Activated naive CD8-positive, alpha-beta T cell treated with anti-CD3 and anti-CD28 coated beads, Interleukin-2, amount 10 ng/mL, durations not matched to agents 7 days and 5 days (primary cell): ENCODE measurements around the gene HRH3. TPM values are rescaled to one million over a fixed set of nuclear protein-coding genes. Genes with fewer than 3 reads are reported as not detected.
A peak's percentile ranks its signal among the peaks of the same experiment; 100 is the strongest.

Experiments
- ATAC-seq: fragments of 150-1000 bp; cut with Tn5 transposase; one replicate; pipeline ENCODE4 v1.10.0; 2021; ENCODE audit warnings: low read depth, moderate library complexity
- POLR2A ChIA-PET: fragments of 350-600 bp; sonication (Branson Sonifier 250); formaldehyde crosslinking; loops from one replicate; lab custom pipeline; 2021; ENCODE audit warnings: antibody characterized with exemption; lab: Charles Lee
- DNase-seq: peaks from one replicate; pipeline ENCODE4 v3.0.0; 2021
- H3K27ac Mint-ChIP-seq: one replicate; pipeline ENCODE4 v1.8.0; 2022; ENCODE audit warnings: mild to moderate bottlenecking, mixed read lengths
- H3K27me3 Mint-ChIP-seq: one replicate; pipeline ENCODE4 v1.8.0; 2022; ENCODE audit warnings: mild to moderate bottlenecking, moderate library complexity, mixed read lengths
- H3K36me3 Mint-ChIP-seq: one replicate; pipeline ENCODE4 v1.8.0; 2021; ENCODE audit warnings: mild to moderate bottlenecking, mixed read lengths
- H3K4me1 Mint-ChIP-seq: one replicate; pipeline ENCODE4 v1.8.0; 2021; ENCODE audit warnings: mixed read lengths
- H3K4me3 Mint-ChIP-seq: one replicate; pipeline ENCODE4 v1.8.0; 2022; ENCODE audit warnings: mild to moderate bottlenecking, moderate library complexity, mixed read lengths
- H3K9me3 Mint-ChIP-seq: one replicate; pipeline ENCODE4 v1.8.0; 2021; ENCODE audit warnings: mixed read lengths
- total RNA-seq, 2 experiments: library from RNA; stranded (reverse); gene quantifications; one replicate each; pipeline ENCODE4 v1.2.3, GENCODE V29; 2021

HRH3 gene
- total RNA-seq, 2 experiments from 2014 or later = not detected

DNA sequence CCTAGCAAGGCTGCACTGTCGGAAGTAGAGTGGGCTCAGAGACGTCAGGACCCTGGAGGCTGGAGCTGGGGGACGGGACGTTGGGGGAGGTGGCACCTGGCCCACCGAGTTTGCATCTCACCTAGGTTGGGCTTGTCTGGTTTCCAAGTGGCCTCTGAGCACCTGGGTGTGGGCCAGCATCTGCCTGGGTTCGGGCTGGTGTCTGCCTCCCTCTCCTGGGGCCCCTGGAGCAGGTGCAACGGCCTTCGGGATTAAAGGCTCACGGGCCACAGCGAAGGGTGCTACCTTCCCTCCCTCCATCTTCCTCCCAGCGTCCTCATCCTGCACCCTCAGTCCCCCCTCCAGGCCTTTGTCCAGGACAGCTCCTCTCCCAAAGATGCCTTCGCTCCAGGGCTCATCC, 6.0 kb downstream of the HRH3 start:
- peaks cover 17% of the 10 kb centered on the region for H3K27me3 Mint-ChIP-seq

DNA sequence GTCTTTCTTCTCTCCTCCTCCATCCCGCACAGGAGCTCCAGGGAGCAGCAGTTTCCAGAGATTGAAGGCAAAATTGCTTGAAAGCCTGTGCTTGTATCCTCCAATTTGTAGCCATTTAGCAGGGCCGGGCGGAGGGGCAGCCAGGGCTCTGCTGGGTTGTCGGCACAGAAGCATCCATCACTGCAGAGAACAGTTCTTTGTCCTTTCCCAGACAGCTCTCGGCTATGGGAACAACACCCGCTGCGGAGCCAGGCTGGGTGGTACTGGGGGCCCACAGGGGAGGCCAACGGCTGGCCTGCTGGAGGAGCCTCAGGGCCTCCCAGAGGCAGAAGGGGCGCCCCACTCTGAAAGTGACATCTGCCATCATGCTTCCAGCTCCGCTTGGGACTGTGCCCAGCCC, 7.8 kb downstream of the HRH3 start:
- POLR2A ChIA-PET = no interaction called here
- ATAC-seq = no peak
- H3K27me3 Mint-ChIP-seq = peaks cover 8% of the 10 kb centered on the region
- H3K27ac Mint-ChIP-seq = no peak overlapping the region
- no peaks in the 10 kb centered on the region for H3K9me3 Mint-ChIP-seq
- DNase-seq = no peak
- no peaks in the 10 kb centered on the region for H3K4me1 Mint-ChIP-seq
- no peak overlapping the region for H3K4me3 Mint-ChIP-seq
- H3K36me3 Mint-ChIP-seq = no peaks in the 10 kb centered on the region

More for the DNA sequence above, 6.0 kb downstream of the HRH3 start:
- no peaks in the 10 kb centered on the region for H3K4me1 Mint-ChIP-seq
- no peak overlapping the region for H3K4me3 Mint-ChIP-seq
- DNase-seq (no peak), ATAC-seq (no peak)
- POLR2A ChIA-PET = no interaction called here
- H3K9me3 Mint-ChIP-seq = no peaks in the 10 kb centered on the region
- no peak overlapping the region for H3K27ac Mint-ChIP-seq
- H3K36me3 Mint-ChIP-seq = no peaks in the 10 kb centered on the region

DNA sequence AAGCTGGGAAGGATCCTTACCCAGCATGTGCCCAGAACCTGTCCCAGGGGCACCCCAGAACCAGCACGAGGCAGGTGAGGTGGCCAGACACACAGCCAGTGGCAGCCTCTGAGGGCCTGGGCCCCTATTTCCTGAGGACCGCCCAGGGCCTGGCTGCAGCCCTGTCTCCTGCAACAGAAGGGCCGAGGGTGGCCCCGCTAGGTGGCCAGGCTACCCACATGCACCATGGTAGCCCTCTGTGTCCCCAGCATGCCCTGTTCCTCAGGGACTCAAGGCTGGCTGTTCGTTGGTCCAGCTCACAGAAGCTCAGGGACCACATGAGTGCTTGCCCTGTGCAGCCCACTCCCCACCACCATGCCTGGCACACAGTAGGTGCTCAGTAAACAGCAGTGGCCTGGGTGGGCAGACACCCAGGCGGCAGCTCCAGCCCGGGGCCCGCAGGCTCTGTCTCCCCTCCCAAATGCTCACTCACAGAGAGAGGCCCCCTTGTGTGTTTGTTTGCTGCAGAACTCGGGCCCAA, 8.2 kb downstream of the HRH3 start:
- no peak for DNase-seq
- Mint-ChIP-seq H3K27me3 (peaks cover 4% of the 10 kb centered on the region), H3K27ac (no peak overlapping the region), H3K36me3 (no peaks in the 10 kb centered on the region), H3K9me3 (no peaks in the 10 kb centered on the region), H3K4me1 (no peaks in the 10 kb centered on the region), H3K4me3 (no peak overlapping the region)
- no peak for ATAC-seq
- POLR2A ChIA-PET = no interaction called here

DNA sequence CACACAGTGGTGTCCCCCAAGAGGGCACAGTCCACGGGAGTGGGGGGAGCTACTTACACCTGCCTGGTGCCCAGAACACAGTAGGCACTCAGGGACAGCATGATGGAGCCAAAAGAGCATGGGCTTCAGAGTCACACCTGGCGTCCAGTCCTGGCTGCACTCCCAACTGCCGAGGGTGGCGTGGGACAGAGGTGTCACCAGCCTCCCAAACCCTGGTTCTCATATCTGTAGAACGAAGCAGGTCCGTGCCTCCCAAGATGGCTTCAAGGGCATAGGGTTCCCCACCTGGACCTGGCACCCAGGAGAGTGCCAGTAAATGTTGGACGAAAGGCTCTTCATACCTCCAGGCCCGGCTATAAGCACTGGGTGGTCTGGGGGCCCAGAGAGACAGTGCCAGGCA, 8.9 kb downstream of the HRH3 start:
- Mint-ChIP-seq H3K4me1 (no peaks in the 10 kb centered on the region), H3K27me3 (peaks cover 4% of the 10 kb centered on the region), H3K9me3 (no peaks in the 10 kb centered on the region), H3K36me3 (no peaks in the 10 kb centered on the region), H3K4me3 (no peak overlapping the region), H3K27ac (no peak overlapping the region)
- no peak for ATAC-seq
- no peak for DNase-seq
- POLR2A ChIA-PET = no interaction called here

DNA sequence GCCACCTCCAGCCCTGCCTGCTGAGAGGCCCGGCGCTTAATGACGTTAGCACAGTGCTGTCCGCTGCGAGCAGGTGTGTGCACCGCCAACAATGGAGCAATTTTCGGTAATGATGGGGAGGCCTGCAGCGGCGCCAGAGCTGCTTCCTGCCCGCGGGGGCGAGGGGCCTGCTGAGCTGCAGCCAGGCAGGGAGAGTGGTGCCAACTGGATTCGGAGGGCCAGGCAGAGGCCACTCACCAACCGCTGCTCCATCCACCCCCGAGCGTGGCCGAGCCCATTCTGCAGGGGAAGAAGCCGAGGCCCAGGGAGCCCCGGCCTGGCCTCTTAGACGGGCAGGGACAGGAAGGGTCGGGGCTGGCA, 9.6 kb downstream of the HRH3 start:
- no peaks in the 10 kb centered on the region for H3K36me3 Mint-ChIP-seq
- H3K9me3 Mint-ChIP-seq = no peaks in the 10 kb centered on the region
- POLR2A ChIA-PET = no interaction called here
- H3K4me1 Mint-ChIP-seq = no peaks in the 10 kb centered on the region
- no peak overlapping the region for H3K27ac Mint-ChIP-seq
- no peak for DNase-seq
- no peak overlapping the region for H3K4me3 Mint-ChIP-seq
- no peak for ATAC-seq
- peaks cover 2% of the 10 kb centered on the region for H3K27me3 Mint-ChIP-seq

DNA sequence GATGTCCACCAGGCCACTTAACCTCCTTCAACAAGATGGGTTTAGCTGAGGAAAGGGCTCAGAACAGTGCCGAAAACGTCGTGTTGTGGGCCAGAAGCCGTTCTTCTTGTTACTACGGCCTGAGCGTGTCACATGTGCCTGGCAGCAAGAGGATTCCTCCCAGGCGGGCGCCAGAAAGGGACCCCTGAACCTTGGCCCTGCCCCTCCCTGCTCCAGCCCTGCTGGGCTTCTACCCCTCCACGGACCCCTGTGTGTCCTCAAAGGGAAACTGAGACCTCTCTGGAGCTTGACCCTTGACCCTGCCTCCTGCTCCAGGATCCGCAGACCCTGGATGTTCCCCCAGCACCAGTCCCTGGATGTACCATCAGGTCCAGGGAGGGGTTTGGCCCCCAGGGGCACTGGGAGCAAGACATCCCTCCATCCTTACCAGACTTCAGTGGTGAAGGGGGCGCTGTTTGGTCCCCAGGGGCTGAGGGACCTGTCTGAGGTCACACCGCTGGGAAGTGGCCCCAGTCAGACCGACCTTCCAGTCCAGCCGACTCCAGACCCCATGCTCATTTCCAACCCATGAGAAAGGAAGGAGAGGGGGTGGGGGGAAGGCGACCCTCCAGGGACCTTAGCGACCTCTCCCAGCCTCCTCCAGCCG, 10.1 kb downstream of the HRH3 start:
- H3K4me3 Mint-ChIP-seq = no peak overlapping the region
- POLR2A ChIA-PET = no interaction called here
- no peak overlapping the region for H3K27ac Mint-ChIP-seq
- ATAC-seq (no peak), DNase-seq (no peak)
- H3K36me3 Mint-ChIP-seq = no peaks in the 10 kb centered on the region
- peaks cover 2% of the 10 kb centered on the region for H3K27me3 Mint-ChIP-seq
- H3K9me3 Mint-ChIP-seq = no peaks in the 10 kb centered on the region
- H3K4me1 Mint-ChIP-seq = no peaks in the 10 kb centered on the region

DNA sequence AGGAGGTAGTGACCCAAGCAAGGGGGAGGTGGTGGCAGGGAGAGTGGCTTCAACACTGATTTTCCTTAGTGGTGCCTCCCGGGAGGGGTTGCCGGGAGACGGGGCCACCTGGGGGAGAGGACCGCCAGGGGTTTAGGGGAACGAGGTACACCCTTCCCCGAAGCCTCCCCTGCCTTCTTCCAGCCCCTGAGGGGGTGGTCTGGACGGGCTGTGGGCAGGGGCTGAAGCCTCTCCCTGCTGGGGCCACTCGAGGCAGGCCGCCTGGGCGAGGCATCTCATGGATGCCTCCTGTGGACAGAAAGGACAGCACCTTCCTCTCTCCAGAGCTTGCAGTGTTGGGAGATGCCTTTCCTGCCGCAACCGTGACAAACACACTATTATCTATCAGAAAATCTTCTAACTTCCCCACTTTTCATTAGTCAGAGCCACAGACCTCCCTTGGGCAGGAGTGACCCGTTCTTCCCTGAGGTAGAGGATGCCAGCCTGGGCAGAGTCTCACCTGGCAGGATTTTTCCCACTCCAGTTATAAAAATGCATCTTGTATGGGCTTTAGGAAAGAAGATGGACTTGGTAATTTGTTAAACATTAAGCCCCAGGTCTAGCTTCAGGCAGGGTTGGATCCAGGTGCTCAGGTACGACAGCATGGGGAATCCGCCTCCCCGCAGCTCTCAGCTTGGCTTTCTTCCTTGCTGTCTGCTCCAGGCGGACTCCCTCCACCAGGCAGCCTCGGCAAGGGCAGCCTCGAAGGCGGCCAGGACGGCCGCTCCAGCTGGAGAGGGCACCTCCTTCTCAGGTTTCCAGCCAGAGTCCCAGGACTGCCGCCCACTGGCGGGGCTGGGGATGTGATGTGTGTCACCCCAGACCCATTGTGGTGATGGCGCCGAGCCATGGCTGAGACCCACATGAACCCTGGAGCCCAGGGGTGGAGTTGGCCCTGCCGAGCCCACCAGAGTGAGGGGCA, 11.0 kb downstream of the HRH3 start:
- H3K36me3 Mint-ChIP-seq = no peaks in the 10 kb centered on the region
- DNase-seq (no peak), ATAC-seq (no peak)
- no peak overlapping the region for H3K4me3 Mint-ChIP-seq
- H3K27ac Mint-ChIP-seq = no peak overlapping the region
- POLR2A ChIA-PET = no interaction called here
- no peaks in the 10 kb centered on the region for H3K27me3 Mint-ChIP-seq
- no peaks in the 10 kb centered on the region for H3K9me3 Mint-ChIP-seq
- H3K4me1 Mint-ChIP-seq = no peaks in the 10 kb centered on the region

DNA sequence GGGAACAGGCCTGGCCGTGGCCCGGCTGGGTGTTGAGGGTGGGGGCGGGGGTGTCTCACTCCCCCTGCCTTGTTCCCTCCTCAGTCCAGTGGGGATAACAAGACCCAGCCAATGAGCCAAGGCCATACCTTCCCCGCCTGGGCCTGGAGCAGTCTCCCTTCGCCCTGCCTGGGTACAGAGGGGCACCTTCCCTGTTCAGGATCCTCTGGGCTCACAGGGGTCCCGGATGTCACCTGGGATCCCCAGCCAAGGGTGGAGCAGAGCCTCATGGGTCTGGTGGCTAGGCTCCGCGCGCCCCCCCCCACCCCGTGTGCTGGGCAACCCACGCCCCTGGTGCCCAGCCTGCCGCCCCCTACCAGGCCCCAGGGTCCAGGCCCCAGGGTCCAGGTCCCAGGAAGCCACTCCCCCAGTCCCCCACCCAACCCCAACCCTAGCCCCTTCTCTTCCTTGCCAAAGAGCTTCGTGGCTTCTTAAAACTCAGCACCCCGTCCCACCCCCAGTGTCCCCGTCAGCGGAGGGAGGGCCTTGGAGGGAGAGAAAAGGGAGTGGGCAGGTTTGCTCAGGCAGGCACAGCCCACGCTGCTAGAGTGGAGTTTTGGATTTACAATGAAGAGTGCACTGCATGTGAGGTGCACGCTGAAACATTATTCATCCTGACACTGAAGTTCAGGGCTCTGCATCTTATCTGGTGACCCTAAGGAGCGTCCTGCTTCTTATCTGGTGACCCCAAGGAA, 11.8 kb downstream of the HRH3 start:
- Mint-ChIP-seq H3K27me3 (no peaks in the 10 kb centered on the region), H3K36me3 (peaks cover 2% of the 10 kb centered on the region), H3K4me3 (no peak overlapping the region), H3K27ac (no peak overlapping the region), H3K9me3 (no peaks in the 10 kb centered on the region), H3K4me1 (peaks cover 1% of the 10 kb centered on the region)
- DNase-seq (no peak), ATAC-seq (no peak)
- POLR2A ChIA-PET = no interaction called here

DNA sequence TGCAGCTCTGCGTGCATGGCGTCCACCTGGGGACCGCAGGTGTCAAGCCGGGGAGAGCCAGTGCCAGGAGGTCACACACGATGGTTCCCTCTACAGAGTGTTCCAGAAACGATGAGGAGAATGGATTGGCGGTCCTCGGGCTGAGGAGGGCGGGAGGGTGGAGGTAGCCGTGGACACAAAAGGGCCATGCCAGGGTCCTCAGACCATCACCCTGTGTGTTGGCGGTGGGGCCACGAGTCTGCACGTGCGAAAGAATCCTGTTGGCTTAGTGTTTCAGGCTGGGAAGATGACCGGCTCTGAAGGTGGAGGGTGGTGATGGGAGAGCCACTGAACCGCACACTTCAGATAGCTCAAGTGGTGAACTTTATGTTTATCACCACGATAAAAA, 13.7 kb downstream of the HRH3 start:
- Mint-ChIP-seq H3K4me3 (no peak overlapping the region), H3K36me3 (peaks cover 4% of the 10 kb centered on the region), H3K27ac (no peak overlapping the region), H3K4me1 (peaks cover 3% of the 10 kb centered on the region), H3K9me3 (no peaks in the 10 kb centered on the region), H3K27me3 (no peaks in the 10 kb centered on the region)
- ATAC-seq (no peak), DNase-seq (no peak)
- POLR2A ChIA-PET = no interaction called here

DNA sequence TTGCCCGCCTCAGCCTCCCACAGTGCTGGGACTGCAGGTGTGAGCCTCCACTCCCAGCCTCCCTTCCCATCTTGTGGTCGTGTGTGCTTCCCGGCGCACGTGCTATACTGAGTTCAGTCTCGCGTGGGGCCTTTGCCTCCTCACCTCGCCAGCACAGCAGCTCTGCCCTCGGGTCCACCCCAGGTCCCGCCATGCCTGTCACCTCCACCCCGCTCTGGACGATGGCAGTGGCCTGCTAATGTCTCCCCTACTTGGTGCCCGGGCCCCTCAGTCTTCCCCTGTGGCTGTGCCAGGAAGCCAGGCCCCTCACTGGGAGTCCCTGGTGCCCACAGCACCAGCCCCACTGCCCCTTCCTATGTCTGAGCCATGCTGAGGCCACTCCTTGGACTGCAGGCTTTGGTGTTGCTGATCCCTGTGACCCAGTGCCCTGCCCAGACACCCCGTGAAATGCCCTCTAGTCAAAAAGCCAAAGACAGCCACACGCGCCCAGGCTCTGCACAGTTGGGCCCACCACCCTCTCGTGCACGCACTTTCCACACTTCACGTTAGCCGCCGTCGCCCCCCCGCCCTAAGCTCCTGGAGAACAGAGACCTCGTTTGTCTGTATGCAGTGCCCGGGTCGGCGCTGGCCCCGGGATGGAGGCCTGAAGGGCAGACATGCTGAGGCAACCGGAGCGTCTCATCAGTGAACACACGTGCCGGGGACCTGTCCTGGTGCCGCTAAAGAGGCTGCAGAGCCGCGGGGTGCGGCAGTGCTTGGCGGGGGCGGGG, 14.3 kb downstream of the HRH3 start:
- no peaks in the 10 kb centered on the region for H3K27me3 Mint-ChIP-seq
- POLR2A ChIA-PET = no interaction called here
- H3K9me3 Mint-ChIP-seq = no peaks in the 10 kb centered on the region
- peaks cover 4% of the 10 kb centered on the region for H3K36me3 Mint-ChIP-seq
- H3K4me1 Mint-ChIP-seq = peaks cover 3% of the 10 kb centered on the region
- ATAC-seq = no peak
- no peak for DNase-seq
- H3K4me3 Mint-ChIP-seq = no peak overlapping the region
- no peak overlapping the region for H3K27ac Mint-ChIP-seq

DNA sequence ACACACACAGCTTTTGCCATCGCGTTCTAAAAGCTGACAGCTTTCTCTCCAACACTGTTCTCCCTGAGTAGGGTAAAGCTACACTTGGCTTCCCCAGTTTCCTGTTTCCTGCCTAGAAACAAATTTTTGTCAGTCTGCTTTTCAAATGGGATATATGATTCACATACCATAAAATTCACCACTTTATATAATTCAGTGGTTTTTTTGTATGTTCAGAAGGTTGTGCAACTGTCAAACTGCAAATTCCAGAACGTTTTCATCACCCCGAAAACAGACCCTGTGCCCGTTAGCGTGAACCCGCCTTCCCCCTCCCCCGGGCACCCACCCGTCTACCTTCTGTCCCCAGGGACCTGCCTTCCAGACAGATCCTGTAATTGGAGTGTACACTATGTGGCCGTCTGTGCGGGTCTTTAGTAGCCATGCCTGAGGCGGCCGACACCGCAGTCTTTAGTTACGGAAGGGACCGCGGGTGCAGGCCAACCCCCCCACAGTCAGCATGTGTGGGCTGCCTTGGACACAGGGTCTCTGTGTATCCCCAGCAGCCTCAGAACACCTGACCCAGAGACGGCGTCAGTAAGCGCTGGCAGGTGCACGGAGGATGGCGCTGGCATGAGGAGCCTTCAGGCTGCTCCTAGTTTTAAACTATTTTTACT, 16.6 kb downstream of the HRH3 start:
- H3K9me3 Mint-ChIP-seq = no peaks in the 10 kb centered on the region

DNA sequence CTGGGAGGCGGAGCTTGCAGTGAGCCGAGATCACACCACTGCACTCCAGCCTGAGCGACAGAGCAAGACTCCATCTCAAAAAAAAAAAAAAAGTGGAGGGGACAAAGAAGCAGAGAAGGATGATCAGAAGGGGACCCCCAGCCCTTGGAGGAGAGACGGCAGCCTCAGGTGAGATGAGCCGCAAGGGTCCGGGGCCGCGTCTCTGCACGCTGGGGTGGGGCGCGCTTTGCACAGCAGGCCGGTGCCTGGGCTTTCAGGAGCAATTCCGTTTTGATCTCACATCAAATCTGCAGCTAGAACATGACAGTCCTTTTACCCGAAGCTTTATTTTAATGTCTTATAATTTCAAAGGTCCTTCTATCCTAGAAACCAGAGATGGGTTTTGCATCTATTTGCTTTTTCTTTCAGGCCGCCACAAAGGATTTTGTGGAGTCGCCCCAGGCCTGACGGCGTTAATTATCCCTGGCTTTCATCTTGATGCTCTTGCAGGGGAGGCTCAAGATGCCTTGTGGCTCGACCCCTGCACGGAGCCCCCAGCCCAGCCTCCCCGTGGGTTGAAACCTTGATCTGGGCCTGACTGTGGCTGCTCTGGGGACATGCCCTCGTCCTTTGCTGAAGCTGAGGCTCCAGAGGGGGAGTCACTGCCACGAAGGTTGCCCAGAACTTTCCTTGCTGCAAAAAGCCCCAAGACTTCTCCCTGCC, 17.3 kb downstream of the HRH3 start:
- no peak for DNase-seq
- ATAC-seq = no peak
- H3K27ac Mint-ChIP-seq = peak overlapping the region; percentile 30
- H3K36me3 Mint-ChIP-seq = peaks cover 18% of the 10 kb centered on the region
- POLR2A ChIA-PET = no interaction called here
- no peaks in the 10 kb centered on the region for H3K27me3 Mint-ChIP-seq
- no peaks in the 10 kb centered on the region for H3K9me3 Mint-ChIP-seq
- H3K4me1 Mint-ChIP-seq = peaks cover 3% of the 10 kb centered on the region
- no peak overlapping the region for H3K4me3 Mint-ChIP-seq

More for the DNA sequence above, 16.6 kb downstream of the HRH3 start:
- Mint-ChIP-seq H3K4me1 (peaks cover 3% of the 10 kb centered on the region), H3K4me3 (no peak overlapping the region), H3K36me3 (peaks cover 18% of the 10 kb centered on the region), H3K27me3 (no peaks in the 10 kb centered on the region), H3K27ac (no peak overlapping the region)
- DNase-seq = no peak
- ATAC-seq = no peak
- POLR2A ChIA-PET = no interaction called here
